PC-3 (cell line): Measurements from ENCODE around the gene DGKI.

Experiments
- EZH2 ChIP-seq: fragments of 300-600 bp; sonication (generic); IDR thresholded peaks from one replicate; pipeline ENCODE4 v1.6.1; 2017; ENCODE audit warnings: antibody characterized with exemption, mild to moderate bottlenecking, low read length; ENCODE audit not compliant: unreplicated experiment
- EZH2phosphoT487 ChIP-seq: fragments of 300-600 bp; sonication (generic); IDR thresholded peaks from 2 replicates; pipeline ENCODE4 v1.6.1; 2018; ENCODE audit warnings: mild to moderate bottlenecking, antibody characterized with exemption, low read length, borderline replicate concordance
- TF ChIP-seq, protein P1 (sequence below): fragments of 300-600 bp; sonication (generic); conservative IDR thresholded peaks from 2 replicates; pipeline ENCODE4 v1.5.1; 2017; ENCODE audit warnings: antibody characterized with exemption, low read depth, mild to moderate bottlenecking, low read length

- TF ChIP-seq, protein P1, sequence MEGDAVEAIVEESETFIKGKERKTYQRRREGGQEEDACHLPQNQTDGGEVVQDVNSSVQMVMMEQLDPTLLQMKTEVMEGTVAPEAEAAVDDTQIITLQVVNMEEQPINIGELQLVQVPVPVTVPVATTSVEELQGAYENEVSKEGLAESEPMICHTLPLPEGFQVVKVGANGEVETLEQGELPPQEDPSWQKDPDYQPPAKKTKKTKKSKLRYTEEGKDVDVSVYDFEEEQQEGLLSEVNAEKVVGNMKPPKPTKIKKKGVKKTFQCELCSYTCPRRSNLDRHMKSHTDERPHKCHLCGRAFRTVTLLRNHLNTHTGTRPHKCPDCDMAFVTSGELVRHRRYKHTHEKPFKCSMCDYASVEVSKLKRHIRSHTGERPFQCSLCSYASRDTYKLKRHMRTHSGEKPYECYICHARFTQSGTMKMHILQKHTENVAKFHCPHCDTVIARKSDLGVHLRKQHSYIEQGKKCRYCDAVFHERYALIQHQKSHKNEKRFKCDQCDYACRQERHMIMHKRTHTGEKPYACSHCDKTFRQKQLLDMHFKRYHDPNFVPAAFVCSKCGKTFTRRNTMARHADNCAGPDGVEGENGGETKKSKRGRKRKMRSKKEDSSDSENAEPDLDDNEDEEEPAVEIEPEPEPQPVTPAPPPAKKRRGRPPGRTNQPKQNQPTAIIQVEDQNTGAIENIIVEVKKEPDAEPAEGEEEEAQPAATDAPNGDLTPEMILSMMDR = no peak
- TF ChIP-seq EZH2phosphoT487 = no peak
- no peak for TF ChIP-seq EZH2
These were observed 406.6 kb downstream of the DGKI start for GRCh38 chr7:137439829-137440825.
